CD4-positive, alpha-beta memory T cell (primary cell): ENCODE measurements around the gene PLCD4. TPM values are rescaled to one million over a fixed set of nuclear protein-coding genes. Genes with fewer than 3 reads are reported as not detected.

Source experiments
- CTCF ChIA-PET: fragments of 350-600 bp; sonication (Branson Sonifier 250); formaldehyde crosslinking; loops from one replicate; lab custom pipeline; 2021; ENCODE audit warnings: inconsistent platforms; ENCODE audit not compliant: partially characterized antibody; lab: Charles Lee
- POLR2A ChIA-PET: fragments of 350-600 bp; sonication (Branson Sonifier 250); formaldehyde crosslinking; loops from one replicate; lab custom pipeline; 2021; ENCODE audit not compliant: partially characterized antibody; lab: Charles Lee
- DNase-seq, 5 donors: peaks; one replicate each; pipeline versions ENCODE4 v3.0.0 to v3.0.0-alpha.2; 2020 to 2022; ENCODE audit warnings: mixed read lengths in 1 of 5
- H3K27ac ChIP-seq: one replicate; pipeline ENCODE4 v1.7.0; 2013; ENCODE audit warnings: low read depth, low read length
- H3K27me3 ChIP-seq: 2 replicates; pipeline ENCODE4 v1.7.0; 2013; ENCODE audit warnings: mild to moderate bottlenecking, low read length, moderate library complexity; ENCODE audit not compliant: insufficient read depth
- H3K36me3 ChIP-seq: 2 replicates; pipeline ENCODE4 v1.7.0; 2013; ENCODE audit warnings: mild to moderate bottlenecking, low read length, moderate library complexity; ENCODE audit not compliant: insufficient read depth
- H3K4me1 ChIP-seq: 2 replicates; pipeline ENCODE4 v1.7.0; 2013; ENCODE audit warnings: mild to moderate bottlenecking, low read length, moderate library complexity; ENCODE audit not compliant: insufficient read depth
- H3K4me3 ChIP-seq, 2 donors: one replicate each; pipeline ENCODE4 v1.7.0; 2013; ENCODE audit warnings: low read length in 2 of 2, mild to moderate bottlenecking in 1 of 2
- H3K9me3 ChIP-seq, 2 donors: one replicate each; pipeline ENCODE4 v1.7.0; 2013; ENCODE audit warnings: low read length in 2 of 2, control low read depth in 1 of 2; ENCODE audit not compliant: control insufficient read depth in 1 of 2
- H3K27ac Mint-ChIP-seq, 7 donors: one replicate each; pipeline ENCODE4 v1.8.0; 2020 to 2021; ENCODE audit warnings: mixed read lengths in 7 of 7, mild to moderate bottlenecking in 6 of 7, inconsistent platforms in 3 of 7, moderate library complexity in 3 of 7
- H3K27me3 Mint-ChIP-seq, 2 donors: one replicate each; pipeline ENCODE4 v1.8.0; 2020 to 2021; ENCODE audit warnings: mixed read lengths in 2 of 2
- H3K36me3 Mint-ChIP-seq, 2 donors: one replicate each; pipeline ENCODE4 v1.8.0; 2020 to 2021; ENCODE audit warnings: mixed read lengths in 2 of 2, inconsistent platforms in 1 of 2, mild to moderate bottlenecking in 1 of 2
- H3K4me1 Mint-ChIP-seq, 4 donors: one replicate each; pipeline ENCODE4 v1.8.0; 2020 to 2021; ENCODE audit warnings: mixed read lengths in 4 of 4, mild to moderate bottlenecking in 1 of 4
- H3K4me3 Mint-ChIP-seq, 8 donors: one replicate each; pipeline ENCODE4 v1.8.0; 2020 to 2021; ENCODE audit warnings: mixed read lengths in 8 of 8, mild to moderate bottlenecking in 7 of 8, moderate library complexity in 6 of 8, inconsistent platforms in 3 of 8
- H3K9me3 Mint-ChIP-seq, 8 donors: one replicate each; pipeline ENCODE4 v1.8.0; 2020 to 2021; ENCODE audit warnings: mixed read lengths in 8 of 8, mild to moderate bottlenecking in 5 of 8, inconsistent platforms in 3 of 8, moderate library complexity in 1 of 8
- intact Hi-C: fragments of 100-400 bp; cut with micrococcal nuclease; formaldehyde crosslinking; loops from one replicate; pipeline ENCODE4 v1.15.1; 2023
- polyA plus RNA-seq, 2 donors: library from polyadenylated mRNA; unstranded; fragments of 300-500 nt; fragmentation: Illumina TruSeq; gene quantifications; one replicate each; pipeline ENCODE4 v1.2.3, GENCODE V29; 2021
- total RNA-seq, 2 experiments: library from RNA; stranded (reverse); gene quantifications; one replicate each; pipeline ENCODE4 v1.2.3, GENCODE V29; 2021

The PLCD4 gene
- total and polyA plus RNA-seq, 4 experiments from 2014 or later, result 0.26 to 0.49 (median 0.30) TPM; not detected in 1

GRCh38 chr2:218659988-218660358 is 52.3 kb downstream of the PLCD4 start:
- H3K4me3 ChIP-seq, result peak overlapping the region; percentile 50 to 78
- peak overlapping the region; percentile 91 to 100 (median 93) for H3K4me3 Mint-ChIP-seq
- peak overlapping the region; percentile 71 for H3K27ac ChIP-seq
- no peak for DNase-seq
- H3K9me3 Mint-ChIP-seq, result peaks cover 0 to 4% (median 0%) of the 10 kb centered on the region in 8 donors
- CTCF ChIA-PET, result interaction anchor here (0.9 to 5.5 kb wide), 15 partner anchors 11 to 728 kb away, joined by 3 to 51 read pairs (median 4); partner anchors contain the start of genes DNPEP, RNF25, STK36 and TTLL4
- H3K27me3 Mint-ChIP-seq, result no peaks in the 10 kb centered on the region
- POLR2A ChIA-PET, result interaction anchor here (0.7 to 3.4 kb wide), 18 partner anchors 10 to 839 kb away, joined by 3 to 67 read pairs (median 6); partner anchors contain the start of genes AAMP, CNPPD1, DNPEP and GMPPA
- H3K36me3 ChIP-seq, result peaks cover 51% of the 10 kb centered on the region
- H3K9me3 ChIP-seq, result no peaks in the 10 kb centered on the region
- peak overlapping the region; percentile 92 to 98 (median 94) for H3K27ac Mint-ChIP-seq
- peaks cover 17 to 37% (median 31%) of the 10 kb centered on the region in 4 donors for H3K4me1 Mint-ChIP-seq
- intact Hi-C loops, result loop anchor here (1.0 to 5.0 kb wide), 10 partner anchors 12 to 728 kb away; partner anchors contain the start of genes AAMP, CNOT9, CTDSP1 and PNKD
- no peaks in the 10 kb centered on the region for H3K27me3 ChIP-seq
- H3K36me3 Mint-ChIP-seq, result peaks cover 30 to 68% of the 10 kb centered on the region in 2 donors
- peaks cover 28% of the 10 kb centered on the region for H3K4me1 ChIP-seq

DNA sequence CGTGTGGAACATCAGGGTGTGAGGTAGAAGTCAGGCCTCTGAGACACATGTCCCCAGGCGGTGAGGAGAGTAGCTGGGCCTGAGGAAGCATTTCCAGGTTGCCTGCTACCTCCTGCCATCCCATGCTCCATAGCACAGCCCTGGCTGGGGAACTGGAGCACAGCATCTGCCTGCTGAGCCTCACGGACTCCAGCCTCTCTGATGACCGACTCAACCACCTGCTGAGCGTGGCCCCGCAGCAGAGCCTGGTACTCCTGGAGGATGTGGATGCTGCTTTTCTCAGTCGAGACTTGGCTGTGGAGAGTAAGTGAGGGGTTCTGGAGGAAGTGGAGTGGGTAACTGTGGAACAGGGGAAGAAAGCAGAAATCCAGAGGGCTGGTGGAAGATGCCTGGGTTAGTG is 54.7 kb downstream of the PLCD4 start:
- intact Hi-C loops, result no loop called here
- Mint-ChIP-seq H3K4me3 (peak overlapping the region in 1 of 8 donors; percentile 54), H3K4me1 (peaks cover 13 to 31% (median 26%) of the 10 kb centered on the region in 4 donors), H3K27me3 (no peaks in the 10 kb centered on the region), H3K9me3 (peaks cover 0 to 4% (median 0%) of the 10 kb centered on the region in 8 donors), H3K27ac (no peak overlapping the region), H3K36me3 (peaks cover 36 to 67% of the 10 kb centered on the region in 2 donors)
- Histone ChIP-seq H3K27me3 (no peaks in the 10 kb centered on the region), H3K36me3 (peaks cover 54% of the 10 kb centered on the region), H3K4me3 (no peak overlapping the region), H3K9me3 (no peaks in the 10 kb centered on the region), H3K27ac (no peak overlapping the region), H3K4me1 (peaks cover 24% of the 10 kb centered on the region)
- POLR2A ChIA-PET, result no interaction called here
- DNase-seq, result no peak
- CTCF ChIA-PET, result interaction anchor here (1.3 to 5.1 kb wide), 2 partner anchors 8 to 25 kb away, joined by 3 to 51 read pairs; partner anchors contain the start of genes RNF25 and STK36

DNA sequence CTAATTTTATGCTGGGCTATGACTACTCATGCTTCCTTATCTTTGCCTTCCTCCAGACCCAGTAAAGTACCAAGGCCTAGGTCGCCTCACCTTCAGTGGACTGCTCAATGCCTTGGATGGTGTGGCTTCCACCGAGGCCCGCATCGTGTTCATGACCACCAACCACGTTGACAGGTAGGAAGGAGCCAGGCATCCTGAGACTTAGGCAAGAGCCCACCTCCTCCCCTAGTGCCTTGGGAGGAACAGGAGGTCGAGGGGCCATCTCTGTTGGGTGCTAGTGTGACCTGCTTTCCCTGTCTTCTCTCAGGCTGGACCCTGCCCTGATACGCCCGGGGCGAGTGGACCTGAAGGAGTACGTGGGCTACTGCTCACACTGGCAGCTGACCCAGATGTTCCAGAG is 55.1 kb downstream of the PLCD4 start:
- Histone ChIP-seq H3K27ac (no peak overlapping the region), H3K36me3 (peaks cover 54% of the 10 kb centered on the region), H3K4me3 (no peak overlapping the region), H3K27me3 (no peaks in the 10 kb centered on the region), H3K4me1 (peaks cover 19% of the 10 kb centered on the region), H3K9me3 (no peaks in the 10 kb centered on the region)
- Mint-ChIP-seq H3K9me3 (peaks cover 0 to 4% (median 0%) of the 10 kb centered on the region in 8 donors), H3K4me3 (peak overlapping the region in 1 of 8 donors; percentile 54), H3K36me3 (peaks cover 40 to 71% of the 10 kb centered on the region in 2 donors), H3K4me1 (peaks cover 10 to 27% (median 22%) of the 10 kb centered on the region in 4 donors), H3K27me3 (no peaks in the 10 kb centered on the region), H3K27ac (peak overlapping the region in 1 of 7 donors; percentile 39)
- ChIA-PET POLR2A (interaction anchor here (0.6 kb wide), 1 partner anchor 714 kb away, joined by 3 read pairs; no protein-coding TSS in a partner anchor), CTCF (interaction anchor here (1.3 to 2.4 kb wide), 2 partner anchors 15 to 25 kb away, joined by 3 to 9 read pairs; no protein-coding TSS in a partner anchor)
- intact Hi-C loops, result no loop called here
- DNase-seq, result no peak

GRCh38 chr2:218663901-218664300 is 56.2 kb downstream of the PLCD4 start:
- H3K4me1 Mint-ChIP-seq, result peaks cover 11 to 16% (median 13%) of the 10 kb centered on the region in 4 donors
- no peak overlapping the region for H3K27ac ChIP-seq
- H3K9me3 Mint-ChIP-seq, result peaks cover 0 to 4% (median 0%) of the 10 kb centered on the region in 8 donors
- no peak overlapping the region for H3K4me3 ChIP-seq
- intact Hi-C loops, result no loop called here
- no peaks in the 10 kb centered on the region for H3K27me3 ChIP-seq
- H3K4me3 Mint-ChIP-seq, result no peak overlapping the region
- POLR2A ChIA-PET, result no interaction called here
- CTCF ChIA-PET, result interaction anchor here (2.4 kb wide), 1 partner anchor 16 kb away, joined by 9 read pairs; no protein-coding TSS in a partner anchor
- H3K4me1 ChIP-seq, result peaks cover 9% of the 10 kb centered on the region
- peaks cover 60% of the 10 kb centered on the region for H3K36me3 ChIP-seq
- H3K9me3 ChIP-seq, result no peaks in the 10 kb centered on the region
- H3K27me3 Mint-ChIP-seq, result no peaks in the 10 kb centered on the region
- DNase-seq, result no peak
- peaks cover 41 to 76% of the 10 kb centered on the region in 2 donors for H3K36me3 Mint-ChIP-seq
- H3K27ac Mint-ChIP-seq, result peak overlapping the region in 1 of 7 donors; percentile 17

DNA sequence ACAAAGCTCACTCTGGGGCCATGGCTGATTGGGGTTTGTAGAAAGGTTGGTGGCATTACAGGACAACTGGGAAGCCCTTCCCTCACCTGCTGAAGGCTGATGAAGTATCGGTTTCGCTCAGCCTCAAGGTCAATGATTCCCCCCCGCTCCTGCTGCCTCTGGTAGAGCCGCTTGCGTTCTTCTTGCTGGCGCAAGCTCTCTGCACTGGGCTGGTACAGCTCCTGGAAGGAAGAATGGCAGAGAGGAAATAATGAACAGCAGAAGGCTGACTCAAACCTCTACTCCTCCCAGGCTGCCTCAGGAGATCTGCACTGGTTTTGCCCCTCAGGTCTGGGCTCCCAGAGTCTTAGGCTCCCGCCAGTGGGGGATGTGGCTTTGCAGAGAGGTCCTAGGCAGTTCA is 57.0 kb downstream of the PLCD4 start:
- Mint-ChIP-seq H3K9me3 (peaks cover 0 to 2% (median 0%) of the 10 kb centered on the region in 8 donors), H3K4me1 (peaks cover 8 to 10% (median 9%) of the 10 kb centered on the region in 4 donors), H3K27me3 (no peaks in the 10 kb centered on the region), H3K27ac (peak overlapping the region in 2 of 7 donors; percentile 17 to 62), H3K36me3 (peaks cover 41 to 71% of the 10 kb centered on the region in 2 donors), H3K4me3 (no peak overlapping the region)
- H3K27me3 ChIP-seq, result no peaks in the 10 kb centered on the region
- intact Hi-C loops, result no loop called here
- H3K4me3 ChIP-seq, result no peak overlapping the region
- ChIA-PET POLR2A (no interaction called here), CTCF (interaction anchor here (2.4 kb wide), 1 partner anchor 17 kb away, joined by 9 read pairs; no protein-coding TSS in a partner anchor)
- peaks cover 9% of the 10 kb centered on the region for H3K4me1 ChIP-seq
- H3K27ac ChIP-seq, result no peak overlapping the region
- DNase-seq, result no peak
- peaks cover 60% of the 10 kb centered on the region for H3K36me3 ChIP-seq
- H3K9me3 ChIP-seq, result no peaks in the 10 kb centered on the region

DNA sequence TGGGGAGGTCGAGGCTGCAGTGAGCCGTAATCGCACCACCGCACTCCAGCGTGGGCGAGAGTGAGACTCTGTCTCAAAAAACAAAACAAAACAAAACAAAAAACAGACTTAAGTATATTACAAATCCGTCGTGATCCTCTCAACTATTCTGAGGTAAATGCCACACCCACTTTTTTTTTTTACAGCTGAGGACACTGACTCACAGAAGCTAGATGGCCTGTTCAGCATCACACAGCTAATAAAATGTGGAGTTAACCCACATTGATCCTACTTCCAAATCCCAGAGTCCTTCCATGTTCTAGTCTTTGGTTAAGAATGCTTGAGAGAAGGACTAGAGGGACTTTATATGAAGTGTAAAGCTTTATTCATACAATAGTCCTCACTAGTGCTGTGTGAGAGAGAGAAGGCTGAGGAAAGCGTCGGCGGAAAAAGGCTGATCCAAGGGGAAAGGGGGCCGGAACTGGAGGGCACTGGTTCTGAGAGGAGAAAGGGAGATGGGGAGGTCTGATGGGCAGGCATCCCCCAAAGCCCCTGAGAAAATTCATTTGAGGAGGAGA is 63.5 kb downstream of the PLCD4 start:
- H3K36me3 ChIP-seq, result peaks cover 18% of the 10 kb centered on the region
- DNase-seq, result peak in 1 of 5 donors; percentile 7
- Mint-ChIP-seq H3K4me1 (peaks cover 13 to 26% (median 19%) of the 10 kb centered on the region in 4 donors), H3K4me3 (peak overlapping the region; percentile 95 to 98 (median 96)), H3K9me3 (no peaks in the 10 kb centered on the region), H3K27ac (peak overlapping the region; percentile 89 to 98 (median 98)), H3K27me3 (no peaks in the 10 kb centered on the region), H3K36me3 (peaks cover 15 to 38% of the 10 kb centered on the region in 2 donors)
- CTCF ChIA-PET, result interaction anchor here (0.7 to 7.2 kb wide), 6 partner anchors 11 to 205 kb away, joined by 3 to 51 read pairs (median 10); partner anchors contain the start of genes BCS1L, TTLL4 and ZNF142
- peak overlapping the region; percentile 77 to 97 for H3K4me3 ChIP-seq
- no peaks in the 10 kb centered on the region for H3K9me3 ChIP-seq
- H3K27me3 ChIP-seq, result no peaks in the 10 kb centered on the region
- POLR2A ChIA-PET, result interaction anchor here (0.5 to 3.4 kb wide), 13 partner anchors 12 to 926 kb away, joined by 3 to 67 read pairs (median 3); partner anchors contain the start of genes BCS1L, GLB1L, STK11IP and STK16
- H3K4me1 ChIP-seq, result peaks cover 18% of the 10 kb centered on the region
- intact Hi-C loops, result loop anchor here (1.0 to 5.0 kb wide), 2 partner anchors 104 to 265 kb away; partner anchors contain the start of genes CNOT9 and USP37
- H3K27ac ChIP-seq, result peak overlapping the region; percentile 81
